ENCODE measurements around the gene GOLPH3.
"Not testable (repeated sequence)": the region's sequence is repeated elsewhere in the genome, so short reads cannot be mapped to it uniquely, and the experiment has no call there.

Gene GOLPH3

GRCh38 chr5:32174011-32174870 lies at the start of gene GOLPH3:
Gene GOLPH3, minus strand, starts transcription at chr5:32174319. Its CDS starts 285 bp downstream, at chr5:32174034.
- 0 out of 2 replicates have a peak, but pooled peaks have one; percentile 0 for TF ChIP-seq CTCF (IDR thresholded peaks at IDR 0.05; ENCODE audit: low read depth, low read length)
- Histone ChIP-seq H3K9me3 (ENCODE audit: severe bottlenecking) (peaks cover 1% of the 10 kb centered on the region), H3K27me3 (ENCODE audit: insufficient read depth, low read depth, severe bottlenecking) (no peaks in the 10 kb centered on the region)

DNA sequence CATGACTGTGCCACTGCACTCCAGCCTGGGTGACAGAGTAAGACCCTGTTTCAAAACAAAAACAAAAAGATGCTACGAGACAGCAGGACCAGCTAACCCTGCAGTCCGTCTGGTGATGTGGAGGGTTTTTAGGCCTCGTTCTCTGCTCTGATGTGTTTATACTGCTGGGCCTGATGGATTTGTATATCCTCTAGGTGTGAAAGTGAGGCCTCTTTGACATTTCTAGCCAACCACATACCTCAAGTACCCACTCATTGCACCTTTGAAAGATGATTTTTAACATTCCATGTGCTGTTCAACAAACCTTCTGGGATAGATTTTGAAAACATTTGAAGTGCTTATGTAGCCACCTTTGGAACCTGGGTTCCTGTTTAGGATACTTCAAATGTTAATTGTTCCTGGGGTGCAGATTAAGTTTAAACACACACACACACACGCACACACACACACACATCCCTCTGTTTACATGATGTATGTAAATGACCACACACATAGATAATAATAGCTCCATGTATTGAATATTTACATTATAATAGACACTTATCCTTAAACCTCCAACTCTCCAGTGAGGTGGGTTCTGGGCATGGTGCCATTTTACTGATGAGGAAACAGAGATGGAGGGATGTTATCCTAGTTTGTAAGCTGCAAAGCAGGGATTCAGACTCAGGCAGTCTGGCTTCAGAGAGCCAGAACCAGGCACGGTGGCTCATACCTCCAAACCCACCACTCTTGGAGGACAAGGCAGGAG lies 48.8 kb upstream of the GOLPH3 start:
- no peak for TF ChIP-seq CTCF (IDR thresholded peaks at IDR 0.05; ENCODE audit: low read depth, low read length)
- no peaks in the 10 kb centered on the region for H3K36me3 ChIP-seq
- no peaks in the 10 kb centered on the region for H3K9me3 ChIP-seq (ENCODE audit: severe bottlenecking)
- H3K27me3 ChIP-seq (ENCODE audit: insufficient read depth, low read depth, severe bottlenecking): no peaks in the 10 kb centered on the region
- H3K4me3 ChIP-seq (ENCODE audit: low read depth, low read length): no peak overlapping the region
- no peak overlapping the region for H3K27ac ChIP-seq
- DNase-seq: no peak

More at GRCh38 chr5:32174011-32174870, at the start of gene GOLPH3:
- H3K36me3 ChIP-seq: peaks cover 37% of the 10 kb centered on the region
- H3K4me3 ChIP-seq (ENCODE audit: low read depth, low read length): peak within 1 kb of the TSS; percentile 94
- peak within 1 kb of the TSS; percentile 99 for H3K27ac ChIP-seq
- DNase-seq: peak; percentile 95

- Histone ChIP-seq H3K9me3 (ENCODE audit: severe bottlenecking) (no peaks in the 10 kb centered on the region), H3K4me3 (ENCODE audit: low read depth, low read length) (no peak overlapping the region), H3K27me3 (ENCODE audit: insufficient read depth, low read depth, severe bottlenecking) (no peaks in the 10 kb centered on the region), H3K36me3 (no peaks in the 10 kb centered on the region), H3K27ac (no peak overlapping the region)
- no peak for TF ChIP-seq CTCF (IDR thresholded peaks at IDR 0.05; ENCODE audit: low read depth, low read length)
- no peak for DNase-seq
Observed at GRCh38 chr5:32217886-32218396, 43.8 kb upstream of the GOLPH3 start.

DNA sequence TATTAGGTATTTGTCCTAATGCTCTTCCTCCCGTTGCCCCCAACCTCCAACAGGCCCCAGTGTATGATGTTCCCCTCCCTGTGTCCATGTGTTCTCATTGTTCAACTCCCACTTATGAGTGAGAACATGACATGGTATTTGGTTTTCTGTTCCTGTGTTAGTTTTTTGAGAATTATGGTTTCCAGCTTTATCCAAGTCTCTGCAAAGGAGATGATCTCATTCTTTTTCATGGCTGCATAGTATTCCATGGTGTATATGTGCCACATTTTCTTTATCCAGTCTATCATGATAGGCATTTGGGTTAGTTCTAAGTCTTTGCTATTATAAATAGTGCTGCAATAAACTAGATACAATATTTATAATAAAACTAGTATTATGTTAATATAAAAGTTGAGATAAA lies 40.2 kb upstream of the GOLPH3 start:
- not testable (repeated sequence) for H3K27me3 ChIP-seq (ENCODE audit: insufficient read depth, low read depth, severe bottlenecking); H3K27ac ChIP-seq; H3K9me3 ChIP-seq (ENCODE audit: severe bottlenecking); H3K4me3 ChIP-seq (ENCODE audit: low read depth, low read length); H3K36me3 ChIP-seq; DNase-seq

DNA sequence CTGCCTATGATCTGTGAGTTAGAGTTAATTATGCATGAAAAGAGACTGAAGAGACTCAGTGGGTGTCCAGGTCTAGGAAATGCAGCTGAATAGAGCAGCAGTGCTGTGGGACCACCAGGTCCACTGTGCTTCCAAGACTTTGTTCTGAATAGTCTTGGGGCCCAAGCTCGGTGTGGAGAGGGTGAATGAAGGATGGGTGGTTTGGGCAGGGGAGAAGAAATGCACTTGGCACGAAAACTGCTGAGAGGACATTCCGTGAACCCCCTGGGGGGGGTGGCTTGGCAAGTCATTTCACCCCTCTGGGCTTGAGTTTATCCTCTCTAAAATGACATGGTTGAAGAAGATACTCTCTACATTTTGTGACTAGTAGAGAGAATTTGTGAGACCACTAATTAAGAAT lies 36.0 kb upstream of the GOLPH3 start:
- Histone ChIP-seq H3K36me3 (no peaks in the 10 kb centered on the region), H3K9me3 (ENCODE audit: severe bottlenecking) (peaks cover 3% of the 10 kb centered on the region), H3K27ac (no peak overlapping the region), H3K4me3 (ENCODE audit: low read depth, low read length) (no peak overlapping the region), H3K27me3 (ENCODE audit: insufficient read depth, low read depth, severe bottlenecking) (no peaks in the 10 kb centered on the region)
- TF ChIP-seq CTCF (IDR thresholded peaks at IDR 0.05; ENCODE audit: low read depth, low read length): no peak
- DNase-seq: no peak

GRCh38 chr5:32208837-32209236 lies 34.7 kb upstream of the GOLPH3 start:
- H3K27ac ChIP-seq; H3K27me3 ChIP-seq (ENCODE audit: insufficient read depth, low read depth, severe bottlenecking); H3K4me3 ChIP-seq (ENCODE audit: low read depth, low read length); DNase-seq; H3K9me3 ChIP-seq (ENCODE audit: severe bottlenecking); H3K36me3 ChIP-seq: not testable (repeated sequence)
